Cortex of kidney (tissue), 1 donor: ENCODE data around the gene BMP6.
"Not testable (repeated sequence)": the region's sequence is repeated elsewhere in the genome, so short reads cannot be mapped to it uniquely, and the experiment has no call there.

Source experiments
- DNase-seq: peaks from one replicate; lab custom pipeline; 2025; lab: John Stamatoyannopoulos, UW

The BMP6 gene

DNA sequence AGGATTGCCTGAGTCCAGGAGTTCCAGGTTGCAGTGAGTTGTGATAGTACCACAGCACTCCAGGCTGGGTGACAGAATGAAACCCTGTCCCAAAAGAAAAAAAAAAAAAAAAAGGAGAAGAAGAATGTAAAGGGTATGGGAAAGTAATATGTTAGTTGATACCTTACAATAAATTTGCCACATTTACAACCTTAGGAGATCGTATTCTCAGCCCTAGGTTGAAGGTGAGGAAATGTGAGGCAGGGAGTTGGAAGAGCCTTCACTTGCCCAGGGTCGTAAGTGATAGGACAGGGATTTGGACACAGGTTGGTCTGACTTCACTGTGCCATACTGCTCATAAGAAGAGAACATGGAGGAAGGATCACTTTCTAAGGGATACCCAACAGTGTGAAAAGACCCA lies 68.6 kb downstream of the BMP6 start:
- DNase-seq, result no peak

GRCh38 chr6:7797386-7797785 lies 71.5 kb downstream of the BMP6 start:
- DNase-seq, result no peak

DNA sequence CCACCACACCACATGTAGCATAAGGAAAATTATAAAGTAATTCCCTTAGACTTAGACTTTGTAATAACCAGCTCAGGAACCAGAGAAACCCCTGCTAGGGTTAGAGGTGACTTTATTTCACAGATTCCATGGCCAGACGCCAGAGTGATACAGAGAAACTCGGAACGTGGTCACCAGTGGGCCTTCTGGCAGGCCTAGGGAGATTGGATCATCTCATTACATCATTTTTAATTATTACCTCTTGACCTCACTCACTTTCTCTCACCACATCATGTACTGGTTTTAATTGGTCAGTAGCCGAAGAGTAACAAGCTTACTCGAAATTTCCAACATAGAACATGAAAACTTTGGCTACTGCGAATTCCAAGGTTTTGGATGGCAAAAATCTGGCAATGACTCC lies 72.9 kb downstream of the BMP6 start:
- DNase-seq, result no peak

GRCh38 chr6:7802662-7803061 lies 76.8 kb downstream of the BMP6 start:
- DNase-seq, result no peak

GRCh38 chr6:7803214-7803613 lies 77.3 kb downstream of the BMP6 start:
- no peak for DNase-seq

DNA sequence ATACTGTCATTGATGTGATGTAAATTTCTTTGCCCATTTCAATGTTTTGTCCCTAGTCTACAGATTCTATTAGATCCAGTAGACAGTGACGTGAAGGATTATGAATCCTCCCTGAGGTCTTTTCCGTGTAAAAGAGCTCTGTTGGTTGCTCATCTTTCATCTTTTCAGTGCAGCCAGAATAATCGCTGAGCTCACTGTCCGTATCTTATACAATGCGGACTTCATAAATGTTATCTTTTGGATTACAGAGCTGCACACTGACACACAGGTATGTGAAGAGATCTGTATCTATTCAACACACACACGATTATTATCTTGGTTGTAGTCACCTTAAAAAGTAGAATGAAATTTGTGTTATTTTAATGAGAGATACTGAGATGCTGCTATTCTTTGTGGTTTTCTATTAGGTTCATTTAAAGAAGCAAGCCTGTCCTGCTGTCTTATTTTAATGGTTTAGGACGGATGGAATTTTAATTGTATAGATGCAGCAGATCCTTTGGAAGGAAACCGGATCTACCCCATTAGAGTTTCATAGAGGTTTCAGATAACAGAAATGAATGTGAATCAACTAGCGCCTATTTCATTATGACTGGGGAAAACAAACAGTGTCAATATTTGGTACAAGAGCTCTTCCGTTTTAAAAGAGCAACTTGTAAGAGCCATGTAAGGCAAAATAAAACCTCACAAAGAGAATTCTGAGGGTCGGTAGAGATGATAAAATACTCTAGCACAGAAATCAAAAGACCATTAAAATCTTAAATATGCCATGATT lies 79.4 kb downstream of the BMP6 start:
- DNase-seq, result no peak

GRCh38 chr6:7805850-7806214 lies 79.9 kb downstream of the BMP6 start:
- DNase-seq, result no peak

DNA sequence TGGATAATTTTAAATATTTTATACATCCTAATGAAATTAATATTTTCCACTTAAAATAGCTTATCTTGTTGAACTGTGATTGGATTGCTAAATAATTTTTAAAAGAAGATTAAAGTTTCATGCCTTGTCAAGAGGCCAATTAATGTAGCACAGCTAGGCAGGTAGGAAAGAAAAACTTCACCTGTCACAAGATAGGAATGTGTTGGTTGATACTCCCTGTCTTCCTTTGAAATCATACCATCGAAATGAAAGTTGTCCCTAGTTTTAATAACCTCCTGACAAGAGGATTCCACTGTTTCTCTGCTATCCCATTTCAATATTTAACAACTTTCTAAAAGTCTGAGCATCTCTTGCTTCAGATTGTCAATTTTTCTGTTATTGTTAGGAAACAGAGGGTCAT lies 80.8 kb downstream of the BMP6 start:
- no peak for DNase-seq

DNA sequence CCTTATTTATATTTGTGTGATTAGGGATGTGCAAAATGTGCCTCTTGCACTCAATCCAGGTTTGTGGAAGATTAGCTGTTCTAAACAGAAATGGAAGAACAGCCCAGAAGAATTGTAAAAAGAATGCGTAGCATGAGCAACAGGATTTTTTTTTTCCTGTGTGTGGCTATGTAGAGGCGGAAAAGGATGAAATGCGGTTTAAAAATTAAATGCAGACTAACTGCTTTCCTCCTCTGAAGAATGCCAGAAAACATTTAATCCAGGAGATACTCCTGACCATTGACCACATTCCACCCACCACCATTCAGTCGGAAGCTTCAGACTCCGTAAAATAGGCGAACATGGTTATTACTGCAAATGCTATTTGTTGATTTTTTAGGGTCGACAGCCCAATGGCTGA lies 83.4 kb downstream of the BMP6 start:
- no peak for DNase-seq

DNA sequence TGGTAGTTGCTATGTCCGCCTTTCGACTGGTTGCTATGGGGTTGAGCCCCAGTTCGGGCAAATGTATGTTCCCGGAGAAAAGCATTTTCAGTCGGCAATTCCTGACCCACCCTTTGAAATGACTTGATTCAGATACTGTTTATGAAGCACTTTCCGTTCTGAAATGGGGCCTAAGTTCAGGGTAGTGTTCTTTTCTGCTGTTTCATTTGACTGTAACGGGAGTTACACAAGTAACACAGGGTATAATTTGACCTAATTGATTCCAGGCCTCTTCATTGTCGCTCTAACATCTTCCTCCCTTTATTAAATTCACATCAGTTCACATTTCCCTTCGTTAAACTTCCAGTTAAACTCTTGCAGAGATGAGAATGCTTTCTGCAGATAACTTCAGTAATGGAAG lies 85.5 kb downstream of the BMP6 start:
- DNase-seq, result no peak

GRCh38 chr6:7812623-7813022 lies 86.7 kb downstream of the BMP6 start:
- DNase-seq, result no peak

GRCh38 chr6:7813193-7813592 lies 87.3 kb downstream of the BMP6 start:
- DNase-seq, result no peak

DNA sequence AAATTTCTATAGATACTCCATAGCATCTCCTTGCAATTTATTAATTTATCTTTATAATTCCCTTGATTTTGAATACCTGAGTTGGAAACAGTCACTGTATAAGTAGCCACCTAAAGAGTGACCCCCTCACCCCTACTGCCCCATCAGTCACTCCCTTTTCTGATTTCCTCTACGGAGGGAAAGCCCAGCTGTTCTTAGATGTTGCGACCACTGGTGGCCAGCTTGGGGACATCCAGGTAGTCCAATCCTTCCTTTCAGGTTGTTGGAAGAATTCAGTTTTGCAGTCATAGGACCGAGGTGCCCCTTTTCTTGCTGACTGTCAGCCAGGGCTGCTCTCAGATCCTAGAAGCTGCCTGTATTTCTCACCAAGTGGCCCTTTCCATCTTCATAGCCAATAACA lies 87.8 kb downstream of the BMP6 start:
- no peak for DNase-seq

GRCh38 chr6:7815716-7816115 lies 89.8 kb downstream of the BMP6 start:
- DNase-seq, result no peak

DNA sequence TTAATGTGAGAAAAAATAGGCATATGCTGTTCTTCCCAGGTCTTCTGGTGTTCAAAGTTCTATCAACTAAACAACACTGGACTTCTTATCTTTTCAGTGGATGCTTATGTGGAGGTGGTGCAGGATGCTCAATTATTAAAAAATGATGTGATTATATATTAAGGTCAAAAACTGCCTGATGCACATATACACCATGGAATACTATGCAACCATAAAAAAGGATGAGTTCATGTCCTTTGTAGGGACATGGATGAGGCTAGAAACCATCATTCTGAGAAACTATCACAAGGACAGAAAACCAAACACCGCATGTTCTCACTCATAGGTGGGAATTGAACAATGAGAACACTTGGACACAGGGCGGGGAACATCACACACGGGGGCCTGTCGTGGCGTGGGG lies 91.3 kb downstream of the BMP6 start:
- DNase-seq, result not testable (repeated sequence)

DNA sequence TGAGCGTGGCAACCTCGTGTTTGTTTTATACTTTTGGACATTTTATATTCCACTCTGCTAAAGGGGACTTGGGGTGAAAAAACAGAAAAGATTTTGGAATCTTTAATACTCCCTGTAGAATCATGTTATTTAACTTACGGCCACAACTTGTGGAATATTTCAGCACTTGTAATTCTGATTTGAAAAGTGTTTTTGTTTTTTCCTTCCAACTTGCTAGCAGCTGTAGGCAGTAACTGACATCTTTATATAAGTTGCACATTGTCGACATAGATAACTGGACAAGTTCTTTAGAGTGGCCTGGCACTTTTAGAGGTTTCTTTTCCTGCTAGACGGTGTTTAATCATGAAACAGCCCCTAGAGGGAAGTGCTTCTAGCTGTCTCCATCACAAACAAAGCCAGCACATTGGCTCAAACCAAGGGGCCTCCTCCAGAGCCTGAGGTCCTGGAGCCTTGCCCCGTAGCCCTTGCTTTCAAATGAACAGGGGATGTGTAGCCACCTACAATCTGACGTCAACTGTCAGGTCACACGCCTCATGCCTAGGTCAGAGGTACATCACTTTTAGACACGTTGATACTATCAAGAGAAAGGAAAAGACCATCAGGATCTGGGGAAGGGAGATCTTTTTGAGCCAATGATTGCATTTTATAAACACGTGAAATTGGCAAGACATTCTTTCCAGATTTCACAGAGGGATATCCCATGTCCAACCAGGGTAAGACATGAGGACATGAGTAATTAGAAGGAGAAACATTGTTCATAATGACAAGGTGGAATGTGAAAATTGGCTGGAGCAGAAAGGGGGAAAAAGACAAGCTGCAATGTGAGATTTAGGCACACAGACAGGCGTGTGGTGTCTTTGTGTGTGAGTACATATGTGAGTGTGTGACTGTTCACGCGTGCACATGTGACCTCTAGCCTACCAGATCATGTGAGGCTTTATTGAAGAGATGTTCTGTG lies 92.6 kb downstream of the BMP6 start:
- no peak for DNase-seq

DNA sequence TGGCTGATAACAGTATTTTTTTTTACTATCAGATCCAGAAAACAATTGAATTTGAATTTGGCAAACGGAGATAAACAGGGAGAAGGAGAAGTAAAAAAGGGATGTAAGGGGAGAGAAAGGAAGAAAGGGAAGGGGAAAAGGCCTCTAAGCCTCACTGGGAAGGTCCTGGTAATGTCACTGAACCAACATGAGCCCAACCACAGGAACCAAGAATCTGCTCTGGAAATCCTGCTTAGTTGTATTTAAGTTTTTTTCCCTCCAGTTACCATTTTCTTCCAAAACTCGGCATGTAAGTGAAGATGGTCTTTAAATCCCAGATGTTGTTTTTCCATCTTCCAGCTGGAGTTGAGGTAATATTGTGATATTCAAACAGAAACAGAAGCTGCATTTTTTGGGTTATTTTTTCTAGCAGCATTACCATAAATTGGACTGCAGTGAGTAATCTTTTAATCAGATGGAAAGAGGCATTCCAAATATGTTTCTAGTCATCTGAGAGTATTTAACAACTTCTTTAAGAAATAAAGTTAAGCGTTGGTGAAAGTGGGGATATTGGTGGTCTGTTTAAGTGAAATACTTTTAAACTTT lies 93.6 kb downstream of the BMP6 start:
- no peak for DNase-seq

DNA sequence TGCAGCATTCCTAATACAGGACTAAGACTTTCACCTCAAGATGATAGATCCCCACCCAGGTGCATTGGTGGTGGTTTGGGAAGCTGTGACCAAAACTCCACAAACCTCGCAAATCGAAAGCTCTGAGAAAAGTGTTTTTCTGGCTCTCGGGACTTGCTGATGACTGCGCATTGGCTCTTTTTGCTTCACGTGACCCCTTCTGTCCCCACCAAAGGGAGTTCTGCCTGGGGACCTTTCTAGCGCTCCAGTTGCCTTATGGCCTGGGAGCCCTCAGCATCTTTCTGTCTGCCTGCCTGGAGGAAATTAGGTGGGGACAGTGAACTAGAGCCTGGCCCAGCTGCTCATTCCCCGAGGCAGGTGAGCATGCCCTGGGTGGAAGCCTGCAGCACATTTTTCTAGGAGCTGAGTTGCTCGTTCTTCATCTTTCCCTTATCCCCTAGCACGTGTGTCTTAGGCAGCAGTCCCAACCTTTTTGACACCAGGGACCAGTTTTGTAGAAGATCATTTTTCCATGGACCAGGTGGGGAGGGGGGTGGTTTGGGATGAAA lies 94.5 kb downstream of the BMP6 start:
- DNase-seq, result no peak

DNA sequence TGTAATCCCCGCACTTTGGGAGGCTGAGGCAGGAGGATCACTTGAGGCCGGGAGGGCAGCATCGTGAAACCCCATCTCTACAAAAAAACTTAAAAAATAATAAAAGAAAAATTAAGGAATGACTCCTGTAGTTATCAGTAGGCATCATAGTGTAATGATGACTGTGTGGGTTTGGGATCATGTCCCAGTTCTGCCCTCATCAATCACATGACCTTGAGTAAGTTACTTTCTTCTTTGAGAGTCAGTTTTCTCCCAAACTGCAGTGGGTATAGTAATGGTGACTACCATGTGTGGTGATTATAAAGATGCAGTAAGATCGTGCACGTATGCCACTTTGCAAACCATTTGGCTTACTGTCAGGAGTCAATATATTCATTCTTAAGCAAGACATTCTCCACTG lies 95.5 kb downstream of the BMP6 start:
- no peak for DNase-seq

GRCh38 chr6:7823552-7823951 lies 97.7 kb downstream of the BMP6 start:
- DNase-seq, result no peak

DNA sequence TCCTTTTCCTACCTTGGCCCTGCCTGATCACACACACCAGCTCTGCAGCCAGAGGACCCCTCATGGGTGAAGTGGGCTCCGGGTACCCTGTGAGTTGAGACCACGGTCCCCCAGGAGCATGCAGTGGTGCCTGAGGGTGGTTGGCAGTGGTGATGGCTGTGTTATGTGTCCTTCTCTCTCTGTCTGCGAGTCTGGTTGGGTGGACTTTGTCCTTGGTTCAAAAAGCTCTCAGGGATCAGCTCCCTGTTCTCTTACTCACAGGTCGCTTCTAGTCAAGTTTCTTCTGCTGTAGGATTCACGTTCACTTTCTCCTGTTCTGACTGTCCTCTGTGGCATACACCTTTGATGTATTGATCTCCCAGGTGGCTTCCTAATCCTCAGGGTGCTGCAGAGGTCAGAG lies 100.1 kb downstream of the BMP6 start:
- DNase-seq, result no peak

GRCh38 chr6:7827142-7827541 lies 101.2 kb downstream of the BMP6 start:
- no peak for DNase-seq

DNA sequence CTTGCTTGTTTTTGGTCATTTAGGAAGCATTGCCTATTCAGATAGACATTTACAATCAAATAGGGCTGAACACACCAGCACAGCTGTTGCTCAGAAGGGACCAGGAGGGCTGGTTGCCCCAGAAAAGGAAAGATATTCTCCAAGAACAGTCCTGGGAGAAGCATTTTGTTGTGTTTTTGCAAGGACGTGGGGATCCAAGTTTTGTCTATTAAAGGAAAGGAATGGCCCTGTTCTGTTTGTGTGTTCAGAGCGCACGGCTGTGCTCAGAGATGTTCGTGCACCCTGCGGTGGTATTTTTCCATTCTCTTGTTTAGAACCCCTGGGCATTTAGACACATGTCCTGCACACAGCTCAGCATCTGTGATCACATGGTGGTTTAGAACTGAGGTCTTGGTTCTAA lies 102.2 kb downstream of the BMP6 start:
- DNase-seq, result no peak
